DMS79 (cell line): ENCODE data around the gene FSTL3.

ENCODE experiments used
- DNase-seq: peaks from one replicate; lab custom pipeline; 2025; lab: John Stamatoyannopoulos, UW

Gene FSTL3

DNA sequence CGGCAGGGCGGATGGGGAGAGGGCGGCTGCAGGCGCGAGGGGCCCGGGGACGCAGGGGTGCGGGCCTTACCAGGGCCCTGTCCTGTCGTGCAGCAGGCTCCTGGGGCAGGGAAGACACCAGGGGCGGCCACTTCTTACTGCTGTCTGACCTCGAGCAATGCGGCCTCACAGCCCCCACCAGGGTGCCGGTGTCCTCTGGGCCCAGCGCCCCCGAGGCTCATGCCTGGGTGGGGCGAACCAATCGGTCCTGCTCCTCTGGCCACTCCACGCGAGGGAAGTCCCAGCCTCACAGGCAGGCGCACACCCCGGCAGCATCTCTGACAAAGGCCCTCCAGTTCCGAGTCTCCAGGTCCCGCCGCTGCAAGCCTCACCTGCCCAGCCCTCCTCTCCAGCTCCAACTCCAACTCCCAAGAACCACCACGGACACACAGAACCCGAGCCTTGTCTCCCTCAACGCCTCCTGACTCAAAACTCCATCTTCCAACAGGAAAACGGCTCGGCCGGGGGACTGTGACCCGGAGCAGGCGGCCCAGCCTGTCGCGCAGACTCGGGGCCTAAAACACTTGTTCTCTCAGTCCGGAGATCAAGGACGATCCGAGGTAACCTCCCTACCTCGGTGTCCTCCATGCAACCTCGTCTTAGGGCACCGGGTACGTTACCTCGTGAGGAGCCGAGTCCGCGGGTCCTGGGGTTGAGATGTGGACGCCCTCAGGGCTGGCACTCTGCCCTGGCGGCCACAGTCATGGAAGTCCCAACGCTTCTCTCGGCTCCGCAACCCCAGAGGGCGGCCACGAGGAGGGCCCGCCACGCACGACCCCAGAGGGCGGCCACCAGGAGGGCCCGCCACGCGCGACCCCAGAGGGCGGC lies 30.0 kb upstream of the FSTL3 start:
- no peak for DNase-seq

GRCh38 chr19:646779-647565 lies 29.2 kb upstream of the FSTL3 start:
- DNase-seq, result no peak

GRCh38 chr19:647566-648284 lies 28.5 kb upstream of the FSTL3 start:
- no peak for DNase-seq

DNA sequence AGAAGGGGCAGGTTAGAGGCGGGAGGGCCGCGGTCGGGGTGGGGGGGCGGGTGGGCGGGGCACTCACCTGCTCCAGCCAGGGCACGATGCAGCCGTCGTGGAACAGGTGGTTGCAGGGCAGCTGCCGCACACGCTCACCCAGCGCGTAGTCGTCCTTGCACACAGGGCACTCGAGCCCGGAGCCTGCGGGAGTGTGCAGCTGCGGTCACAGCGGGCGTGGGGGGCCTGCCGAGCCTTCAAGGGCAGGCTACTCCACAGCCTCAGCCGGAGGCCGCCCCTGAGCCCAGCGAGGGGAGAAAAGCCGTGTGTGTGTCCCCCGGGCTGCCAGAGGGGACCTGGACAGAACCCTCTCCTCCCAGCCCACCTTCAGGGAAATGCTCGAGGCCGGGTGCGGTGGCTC lies 27.9 kb upstream of the FSTL3 start:
- DNase-seq, result no peak

DNA sequence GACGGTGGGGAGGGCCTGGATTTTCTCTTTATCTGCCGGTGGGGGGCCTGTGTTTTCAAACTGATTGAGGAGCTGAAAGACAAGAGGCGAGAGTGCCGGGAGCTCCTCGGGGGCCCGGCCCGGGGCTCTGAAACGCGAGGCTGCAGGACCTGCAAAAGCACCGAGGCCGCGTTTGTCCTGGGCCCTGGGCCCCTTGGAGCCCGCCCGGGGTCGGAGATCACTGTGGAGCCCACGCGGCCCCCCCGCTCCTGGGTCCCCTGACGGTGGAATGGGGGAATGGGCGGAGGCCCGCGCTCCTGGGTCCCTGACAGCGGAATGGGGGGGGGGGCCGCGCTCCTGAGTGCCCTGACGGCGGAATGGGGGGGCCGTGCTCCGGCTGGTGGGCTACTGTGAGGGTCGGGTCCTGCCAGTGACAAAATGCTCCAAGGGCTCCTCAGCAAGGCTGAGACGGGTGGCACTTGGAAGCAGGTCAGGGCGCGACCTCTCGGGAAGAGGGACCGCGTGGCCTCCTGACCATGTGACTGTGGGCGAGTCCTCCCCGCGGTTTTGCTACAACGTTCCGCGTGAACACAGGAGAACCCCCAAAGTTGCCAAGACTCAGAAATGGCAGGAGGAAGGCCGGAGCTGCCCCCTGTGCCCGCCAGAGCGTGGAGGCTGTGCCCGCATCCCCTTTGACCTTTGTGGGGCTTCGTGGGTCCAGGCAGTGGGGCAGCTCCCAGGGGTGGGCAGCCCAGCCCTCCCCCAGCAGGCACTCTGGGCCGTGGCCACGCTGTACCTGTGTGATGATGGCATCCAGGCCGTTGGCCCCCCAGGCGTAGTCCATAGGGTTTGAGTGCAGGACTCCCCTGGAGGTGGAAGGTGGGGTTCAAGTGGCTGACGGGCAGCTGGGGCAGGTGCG lies 27.0 kb upstream of the FSTL3 start:
- no peak for DNase-seq

DNA sequence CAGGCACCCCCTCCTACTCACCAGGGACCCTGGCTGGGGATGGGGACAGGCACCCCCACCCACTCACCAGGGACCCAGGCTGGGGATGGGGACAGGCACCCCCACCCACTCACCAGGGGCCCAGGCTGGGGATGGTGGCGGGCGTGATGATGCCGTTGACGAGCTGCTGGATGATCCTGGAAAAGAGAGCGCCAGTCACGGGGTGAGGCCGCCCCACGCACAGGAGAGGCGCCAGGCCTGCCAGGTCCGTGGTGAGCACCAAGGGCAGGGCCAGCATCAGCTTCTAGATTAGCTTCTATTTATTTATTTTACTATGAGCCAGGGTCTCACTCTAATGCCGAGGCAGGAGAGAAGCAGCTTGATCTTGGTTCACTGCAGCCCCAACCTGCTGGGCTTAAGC lies 26.1 kb upstream of the FSTL3 start:
- no peak for DNase-seq

GRCh38 chr19:651114-651818 lies 24.9 kb upstream of the FSTL3 start:
- no peak for DNase-seq

DNA sequence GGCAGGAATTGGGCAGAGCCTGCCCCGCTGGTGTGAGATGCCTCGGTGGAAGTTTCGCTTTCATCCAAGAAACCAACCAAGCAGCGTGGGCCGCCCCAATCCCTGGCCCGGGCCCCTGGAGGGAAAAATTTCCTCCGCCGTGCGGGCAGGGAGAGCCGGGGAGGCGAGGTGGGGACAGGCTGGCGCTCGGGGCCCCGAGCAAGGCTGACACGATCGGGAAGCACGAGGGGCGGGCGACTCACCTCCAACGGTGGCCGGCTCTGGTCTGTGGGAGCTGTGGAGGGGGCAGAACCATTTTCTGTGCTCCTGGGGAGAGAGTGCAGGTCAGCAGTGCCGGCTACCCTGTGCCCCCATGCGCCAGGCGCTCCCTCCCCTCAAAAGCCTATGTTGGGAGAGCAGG lies 24.2 kb upstream of the FSTL3 start:
- DNase-seq, result no peak

DNA sequence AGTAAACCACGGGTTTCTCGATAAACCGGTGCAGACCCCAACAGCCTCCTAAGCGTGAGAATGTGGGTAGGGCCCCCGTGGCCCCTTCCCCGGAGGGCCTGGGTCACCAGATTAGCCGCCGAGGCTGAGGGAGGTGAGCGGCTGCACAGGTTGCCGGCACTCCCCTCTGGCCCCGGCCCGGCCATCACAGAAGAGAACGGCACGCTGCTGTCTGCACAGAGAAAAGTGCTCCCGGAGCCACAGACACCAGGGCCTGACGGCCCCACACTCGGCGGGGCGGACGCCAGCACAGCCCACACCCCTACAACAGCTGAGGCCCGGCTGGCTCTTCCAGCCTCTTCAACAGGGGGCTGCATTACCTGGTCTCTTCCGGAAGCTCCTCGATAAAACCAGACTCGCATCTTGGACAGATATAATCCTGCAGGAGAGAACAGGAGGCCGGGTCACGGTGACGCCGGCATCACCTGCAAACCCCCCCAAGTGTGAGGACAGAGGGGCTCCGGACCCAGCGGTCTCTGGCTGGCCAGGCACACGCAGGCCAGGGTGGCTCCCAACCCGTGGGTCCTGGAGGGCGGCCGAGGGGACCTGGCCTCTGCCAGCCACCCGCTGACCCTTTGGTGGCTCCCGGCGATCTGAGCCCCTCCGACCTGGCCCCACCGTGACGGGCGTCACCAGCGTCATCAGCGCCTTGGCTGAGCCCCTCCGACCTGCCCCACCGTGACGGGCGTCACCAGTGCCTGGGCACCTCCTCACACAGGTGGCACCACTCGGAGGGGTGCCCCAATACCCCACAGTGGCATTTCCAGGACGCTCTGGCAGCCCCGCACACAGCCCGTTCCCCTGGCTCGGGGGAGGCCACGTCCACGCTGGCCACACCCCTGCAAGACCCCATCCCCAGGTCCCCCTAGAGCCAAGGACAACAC lies 23.5 kb upstream of the FSTL3 start:
- DNase-seq, result no peak

DNA sequence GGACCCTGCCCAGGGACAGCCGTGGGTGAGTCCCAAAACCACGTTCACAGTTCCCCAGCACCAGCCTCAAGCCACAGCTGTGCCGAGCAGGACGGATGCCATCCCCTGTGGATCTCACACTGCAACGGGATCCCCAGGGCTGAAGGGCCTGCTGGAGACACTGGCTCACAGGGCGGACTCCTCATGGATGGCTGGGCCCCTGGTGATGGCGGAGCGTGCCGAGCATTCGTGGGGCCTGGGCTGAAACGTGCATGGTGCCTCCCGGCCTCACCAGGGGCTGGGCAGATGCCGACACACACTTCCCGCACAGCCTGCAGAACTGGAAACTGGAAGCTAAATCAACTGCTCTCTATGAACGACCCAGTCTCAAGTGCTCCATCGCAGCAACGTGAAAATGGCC lies 22.8 kb upstream of the FSTL3 start:
- no peak for DNase-seq

- DNase-seq, result no peak
Measured at GRCh38 chr19:655691-656090, 20.5 kb upstream of the FSTL3 start.

DNA sequence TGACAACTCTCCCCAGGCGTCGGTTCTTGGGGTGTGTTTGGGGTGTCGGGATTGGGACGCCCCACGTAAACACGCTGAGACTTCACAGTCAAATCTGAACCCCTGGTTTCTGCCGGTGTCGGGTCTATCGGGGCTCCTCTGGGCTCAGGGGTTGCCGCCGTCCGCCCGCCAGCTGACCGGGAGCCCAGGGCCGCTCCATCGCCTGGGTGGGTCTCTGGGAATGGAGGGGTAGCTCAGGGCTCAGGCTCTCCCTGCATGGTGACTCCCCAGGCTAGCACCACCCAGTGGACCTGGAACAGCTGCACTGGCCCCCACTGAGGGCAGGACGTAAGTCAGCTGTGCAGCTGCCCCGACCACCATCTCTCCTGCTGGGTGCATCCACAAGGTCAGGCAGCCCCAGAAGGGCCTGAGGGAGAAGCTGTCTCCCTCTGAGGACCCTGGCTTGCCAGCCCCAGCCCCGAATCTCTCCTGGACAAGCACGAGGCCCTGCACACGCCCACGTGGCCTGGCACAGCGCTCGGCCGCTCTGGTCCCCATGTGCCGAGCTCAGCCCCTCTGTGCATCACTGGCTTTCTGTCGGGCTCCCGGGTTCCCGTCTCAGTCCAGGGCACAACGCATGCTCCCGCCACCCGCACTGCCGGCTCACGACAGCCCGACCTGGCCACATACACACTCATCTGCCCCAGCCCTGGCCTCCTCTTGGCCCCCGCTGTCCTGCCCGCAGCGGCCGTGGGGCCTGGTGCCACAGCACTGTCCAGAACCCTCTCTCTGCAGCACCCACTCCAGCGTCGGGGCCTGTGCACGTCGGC lies 19.2 kb upstream of the FSTL3 start:
- no peak for DNase-seq

DNA sequence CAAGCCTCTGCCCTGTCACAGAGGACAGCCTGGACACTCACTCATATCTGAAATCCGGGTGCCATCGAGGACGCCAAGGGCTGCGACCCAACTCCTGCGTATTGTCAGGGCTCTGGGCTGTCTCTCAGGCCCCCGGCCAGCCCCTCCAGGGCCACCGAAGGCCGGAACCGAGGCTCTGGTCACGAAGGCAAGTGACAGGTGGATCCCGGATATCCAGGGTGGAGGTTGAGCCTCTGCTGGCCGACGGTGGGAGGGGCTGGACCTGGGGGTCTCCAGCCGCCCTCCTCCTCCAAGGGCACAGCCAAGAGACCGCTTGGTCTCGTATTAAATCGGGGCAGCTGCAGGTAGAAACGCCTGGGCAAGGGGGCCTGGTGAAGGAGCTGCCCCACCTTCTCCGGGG lies 18.6 kb upstream of the FSTL3 start:
- DNase-seq, result no peak

DNA sequence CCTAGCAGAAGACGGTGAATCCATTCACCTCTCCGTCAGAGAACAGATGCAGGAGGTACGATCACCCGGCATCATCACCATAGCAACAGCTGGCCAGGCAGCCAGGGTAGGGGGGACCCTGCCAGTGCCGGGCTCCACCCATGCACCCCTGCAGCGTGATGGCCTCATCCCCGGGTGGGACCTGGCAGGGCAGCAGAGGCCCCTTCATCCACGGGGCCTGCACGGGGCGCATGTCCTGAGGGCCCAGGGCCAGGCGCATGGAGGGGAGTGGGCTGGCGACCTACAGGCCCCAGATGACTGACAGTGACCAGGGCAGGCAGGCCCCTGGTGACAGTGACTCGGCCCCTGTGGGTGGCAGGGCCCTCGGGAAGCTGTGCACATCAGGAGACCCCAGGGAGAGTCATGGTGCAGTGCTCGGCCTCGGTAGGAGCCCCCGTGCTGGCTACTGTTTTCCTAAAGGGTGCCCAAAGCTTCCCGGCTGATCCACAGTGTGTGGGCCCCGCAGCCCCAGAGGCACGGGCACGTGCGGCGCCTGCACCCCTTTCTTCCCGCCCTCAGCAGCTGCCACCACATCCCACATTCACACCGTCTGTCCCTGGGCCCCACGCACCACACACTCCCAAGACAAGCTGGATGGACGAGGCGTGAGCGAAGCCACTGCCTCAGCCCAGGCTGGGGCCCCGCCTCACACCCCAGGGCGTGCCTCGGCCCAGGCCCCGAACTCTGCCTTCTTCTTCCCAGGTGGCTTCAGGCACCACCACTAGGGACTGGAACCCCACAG lies 17.9 kb upstream of the FSTL3 start:
- no peak for DNase-seq

DNA sequence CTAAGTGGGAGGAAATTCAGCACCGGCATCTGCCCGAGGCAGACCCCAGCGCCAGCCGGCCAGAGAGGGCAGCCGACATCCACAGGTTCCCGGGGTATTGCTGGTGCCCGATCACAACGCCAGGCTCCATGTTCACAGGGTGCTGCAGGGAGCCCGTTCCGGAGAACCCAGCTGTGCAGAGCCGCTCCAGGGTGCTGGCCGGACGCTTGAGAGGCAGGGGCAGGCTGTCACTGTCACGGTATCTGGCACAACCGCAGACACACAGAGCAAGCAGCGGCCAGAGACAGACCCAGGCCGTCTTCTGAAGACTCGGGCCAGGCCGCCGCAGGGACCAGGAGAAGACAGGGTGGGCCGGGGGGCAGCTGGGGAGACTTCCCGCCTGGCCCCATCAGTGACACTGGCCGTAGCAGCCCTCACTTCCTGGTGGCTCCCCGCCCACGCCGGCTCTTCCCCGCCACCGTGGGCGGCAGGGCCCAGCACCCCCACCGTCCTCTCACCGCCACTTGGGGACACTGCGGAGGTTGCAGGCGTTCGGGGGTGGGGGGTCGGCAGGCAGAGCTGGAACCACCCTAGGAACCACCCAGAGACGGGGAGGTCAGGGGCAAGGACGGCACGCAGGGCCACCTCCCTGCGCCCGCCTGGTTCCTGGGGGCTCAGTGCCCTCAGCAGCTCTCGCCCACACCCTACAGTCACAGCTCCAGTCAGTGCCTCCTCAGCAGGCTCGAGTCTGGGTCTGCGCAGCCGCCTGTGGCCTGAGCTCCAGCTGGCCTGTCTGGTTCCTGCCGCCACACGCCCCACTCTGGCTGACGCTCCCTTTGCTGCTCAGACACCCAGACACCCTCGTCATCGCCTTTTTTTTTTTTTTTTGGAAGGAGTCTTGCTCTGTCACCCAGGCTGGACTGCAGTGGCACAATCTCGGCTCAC lies 17.0 kb upstream of the FSTL3 start:
- no peak for DNase-seq

DNA sequence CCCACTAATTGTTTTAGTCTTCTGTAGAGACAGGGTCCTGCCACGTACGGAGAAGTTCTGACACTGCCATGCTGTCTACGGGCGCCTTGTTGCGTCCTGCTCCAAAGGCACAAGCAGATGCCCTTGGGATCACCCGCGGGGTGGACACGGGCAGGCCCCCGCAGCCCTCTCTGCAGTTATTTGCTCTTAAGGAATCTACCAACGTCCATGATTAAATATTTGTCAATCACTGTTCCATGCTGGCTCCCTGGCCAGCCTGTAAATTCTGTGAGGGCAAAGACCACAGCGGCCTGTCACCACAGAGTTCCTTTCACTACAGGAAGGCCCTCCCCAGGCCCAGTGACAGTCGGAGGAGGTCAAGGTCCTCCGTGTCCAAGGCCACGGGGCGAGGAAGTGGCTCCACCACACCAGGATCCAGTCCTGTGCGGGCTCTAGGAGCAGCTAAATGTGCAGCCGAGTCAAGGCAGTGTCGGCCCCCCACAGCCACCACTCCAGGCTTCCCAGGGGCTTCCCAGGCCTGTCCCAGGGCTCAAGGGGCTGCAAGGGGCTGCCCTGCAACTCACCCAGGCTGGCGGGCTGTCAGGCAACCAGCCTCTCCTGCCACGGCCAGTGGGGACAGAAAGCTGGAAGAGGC lies 15.3 kb upstream of the FSTL3 start:
- DNase-seq, result no peak
